ENCODE data around the gene CBX4. TPM values are rescaled to one million over a fixed set of nuclear protein-coding genes. Genes with fewer than 3 reads are reported as not detected.

The CBX4 gene
- polyA plus RNA-seq, 1 donor, result 9.5 TPM

GRCh38 chr17:79842656-79843473, 3.6 kb upstream of the CBX4 start:
- no peak for DNase-seq

- no peak for DNase-seq
Observed at GRCh38 chr17:79842136-79842655, 3.0 kb upstream of the CBX4 start.

DNA sequence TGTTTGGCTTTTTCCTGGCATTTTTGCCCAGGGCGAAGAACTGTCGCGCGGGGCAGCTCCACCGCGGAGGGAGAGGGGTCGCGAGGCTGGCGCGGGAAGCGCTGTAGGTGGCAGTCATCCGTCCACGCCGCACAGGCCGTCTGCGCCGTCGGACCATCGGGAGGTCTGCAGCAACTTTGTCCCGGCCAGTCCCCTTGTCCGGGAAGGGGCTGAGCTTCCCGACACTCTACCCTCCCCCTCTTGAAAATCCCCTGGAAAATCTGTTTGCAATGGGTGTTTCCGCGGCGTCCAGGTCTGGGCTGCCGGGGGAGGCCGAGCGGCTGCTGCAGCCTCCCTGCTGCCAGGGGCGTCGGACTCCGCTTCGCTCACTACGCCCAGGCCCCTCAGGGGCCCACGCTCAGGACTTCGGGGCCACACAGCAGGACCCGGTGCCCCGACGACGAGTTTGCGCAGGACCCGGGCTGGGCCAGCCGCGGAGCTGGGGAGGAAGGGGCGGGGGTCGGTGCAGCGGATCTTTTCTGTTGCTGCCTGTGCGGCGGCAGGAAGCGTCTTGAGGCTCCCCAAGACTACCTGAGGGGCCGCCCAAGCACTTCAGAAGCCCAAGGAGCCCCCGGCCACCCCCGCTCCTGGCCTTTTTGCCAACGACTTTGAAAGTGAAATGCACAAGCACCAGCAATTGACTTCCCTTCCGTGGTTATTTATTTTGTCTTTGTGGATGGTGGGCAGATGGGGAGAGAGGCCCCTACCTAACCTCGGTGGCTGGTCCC, 2.3 kb upstream of the CBX4 start:
- no peak for DNase-seq

GRCh38 chr17:79840989-79841286, 1.7 kb upstream of the CBX4 start:
- DNase-seq, result no peak

GRCh38 chr17:79840269-79840988, 1.2 kb upstream of the CBX4 start:
- no peak for DNase-seq

DNA sequence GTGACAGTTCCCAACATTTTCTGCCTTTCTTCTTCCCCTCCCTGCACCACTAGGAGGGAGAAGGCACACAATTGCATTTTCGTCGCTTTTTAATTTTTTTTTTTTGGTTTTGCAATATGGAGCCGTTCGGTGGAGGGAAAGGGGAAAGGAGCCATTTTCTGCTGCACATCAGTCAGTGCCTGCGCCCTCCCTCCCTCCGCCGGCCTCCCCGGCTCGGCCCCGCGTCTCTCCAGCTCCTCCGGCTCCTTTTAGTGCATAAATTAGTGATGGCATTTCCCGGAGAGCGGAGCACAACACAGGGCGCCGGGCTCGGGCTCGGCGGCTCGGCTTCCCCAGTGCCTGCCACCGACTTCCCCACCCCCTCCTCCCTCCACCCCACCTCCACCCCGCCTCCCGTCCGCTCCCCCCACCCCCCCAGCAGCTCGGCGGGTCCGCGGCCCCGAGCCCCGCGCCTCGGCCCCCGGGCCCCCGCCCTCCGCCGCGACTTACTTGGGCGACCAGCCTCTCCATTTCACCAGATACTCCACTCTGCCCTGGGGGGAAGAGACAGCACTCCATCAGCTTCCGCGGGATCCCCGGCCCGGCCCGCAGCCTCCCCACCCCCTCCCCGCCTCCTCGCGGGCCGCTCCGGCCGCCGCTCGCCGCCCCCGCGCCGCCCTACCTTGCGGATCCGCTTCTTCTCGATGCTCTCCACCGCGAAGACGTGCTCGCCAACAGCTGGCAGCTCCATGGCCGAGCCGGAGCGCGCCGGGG, 542 bp downstream of the CBX4 start:
- DNase-seq, result no peak

DNA sequence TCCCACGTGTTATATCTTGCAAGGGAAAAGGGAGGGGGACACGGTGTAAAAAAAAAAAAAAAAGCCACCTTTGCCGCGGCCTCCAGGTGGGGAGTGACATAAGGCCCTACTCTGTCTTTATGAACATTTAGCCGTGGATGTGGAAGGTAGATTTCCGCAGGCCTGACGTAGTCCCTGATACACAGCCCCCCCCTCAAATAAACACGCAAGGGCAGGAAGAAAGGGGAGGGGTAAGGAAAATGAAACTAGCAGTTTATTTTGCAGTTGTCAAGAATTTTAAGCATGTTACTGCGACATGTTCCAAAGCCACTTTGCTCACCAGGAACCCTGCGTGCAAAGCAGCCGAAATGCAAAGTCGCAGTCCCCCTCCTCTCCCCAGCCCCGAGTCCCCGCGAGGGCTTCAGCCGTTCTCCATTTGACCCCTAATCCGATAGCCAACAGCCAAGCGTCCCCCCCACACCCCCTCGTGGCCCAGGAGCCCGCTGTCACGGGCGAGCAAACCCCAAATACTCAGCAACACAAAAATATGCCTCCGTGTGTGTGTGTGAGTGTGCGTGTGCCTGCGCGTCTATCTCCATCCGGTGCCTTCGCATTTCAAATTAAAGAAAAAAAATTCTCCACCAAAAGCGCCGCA, 1.2 kb downstream of the CBX4 start:
- no peak for DNase-seq

- no peak for DNase-seq
Observed at GRCh38 chr17:79836972-79837887, 2.0 kb downstream of the CBX4 start.

GRCh38 chr17:79836510-79836971, 2.7 kb downstream of the CBX4 start:
- DNase-seq, result no peak

DNA sequence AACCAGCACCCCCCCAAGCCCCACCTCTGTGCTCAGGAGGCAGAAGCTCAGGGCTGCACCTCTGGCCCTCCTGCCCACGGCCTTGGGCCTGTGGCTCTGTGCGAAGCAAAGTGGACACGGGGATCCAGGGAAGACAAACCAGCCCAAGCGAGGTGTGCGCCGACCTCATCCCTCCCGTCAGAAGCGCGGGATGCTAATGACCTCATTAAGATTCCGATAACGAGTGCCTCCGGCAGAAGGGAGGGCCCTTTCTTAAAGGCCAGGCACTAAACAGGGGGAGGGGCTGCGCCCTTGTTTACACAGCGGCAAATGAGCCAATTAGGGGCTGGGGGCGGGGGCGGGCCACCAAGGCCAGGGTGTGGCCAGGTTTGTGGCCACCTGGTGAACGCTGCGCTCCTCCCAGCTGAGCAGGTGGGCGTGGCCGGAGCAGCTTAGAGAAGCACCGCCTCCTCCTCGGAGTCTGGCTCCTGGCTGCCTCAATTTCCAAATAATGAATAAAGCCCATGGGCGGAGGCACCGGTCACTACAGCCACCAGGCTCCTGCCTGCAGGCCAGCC, 3.2 kb downstream of the CBX4 start:
- no peak for DNase-seq

GRCh38 chr17:79835470-79835899, 3.8 kb downstream of the CBX4 start:
- no peak for DNase-seq

- no peak for DNase-seq
Observed at GRCh38 chr17:79834565-79835469, 4.4 kb downstream of the CBX4 start.

- DNase-seq, result no peak
Observed at GRCh38 chr17:79833744-79834564, 5.3 kb downstream of the CBX4 start.

GRCh38 chr17:79833110-79833450, 6.2 kb downstream of the CBX4 start:
- no peak for DNase-seq

DNA sequence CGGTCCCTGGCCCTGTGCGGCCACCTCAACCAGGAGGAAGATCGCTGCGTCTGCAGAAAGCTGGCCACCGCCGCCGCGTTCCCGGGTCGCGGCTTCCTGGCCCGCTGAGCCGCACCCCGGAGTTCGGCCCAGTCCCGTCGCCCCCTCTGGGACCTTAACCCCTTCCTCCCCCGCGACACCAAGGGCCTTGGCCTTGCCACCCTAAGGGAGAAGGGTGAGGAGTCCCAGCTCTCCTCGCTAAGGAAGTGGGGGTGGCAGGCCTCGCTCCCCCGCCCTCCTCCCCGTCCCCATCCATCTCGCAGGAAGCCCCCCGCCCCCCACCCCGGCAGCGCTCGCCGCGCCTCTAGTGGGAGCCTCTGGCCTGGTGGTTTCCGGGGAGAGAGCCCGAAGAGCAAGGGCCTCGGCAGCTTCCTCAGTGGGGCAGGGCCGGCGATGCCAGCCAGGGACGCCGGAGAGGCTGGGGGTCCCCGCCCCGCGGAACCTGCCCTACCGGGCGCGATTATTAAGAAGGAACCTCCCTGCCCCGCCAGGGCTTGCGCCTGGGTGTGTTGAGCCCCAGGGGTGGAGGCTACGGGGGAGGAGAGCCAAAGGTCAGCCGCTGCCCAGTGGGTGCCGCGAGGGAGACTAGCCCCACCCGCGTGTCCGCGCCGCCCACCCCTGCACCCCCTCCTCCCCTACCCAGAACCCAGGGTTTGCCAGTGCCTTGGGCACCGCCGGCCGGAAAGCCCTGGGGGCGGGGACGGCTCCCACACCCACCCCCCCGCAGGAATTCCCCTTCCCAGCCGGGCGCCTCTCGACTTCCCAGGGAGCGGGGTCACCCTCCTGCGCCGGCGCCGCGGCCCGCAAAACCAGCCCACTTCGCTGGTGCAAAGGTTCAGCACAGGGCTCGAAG, 6.8 kb downstream of the CBX4 start:
- DNase-seq, result no peak

DNA sequence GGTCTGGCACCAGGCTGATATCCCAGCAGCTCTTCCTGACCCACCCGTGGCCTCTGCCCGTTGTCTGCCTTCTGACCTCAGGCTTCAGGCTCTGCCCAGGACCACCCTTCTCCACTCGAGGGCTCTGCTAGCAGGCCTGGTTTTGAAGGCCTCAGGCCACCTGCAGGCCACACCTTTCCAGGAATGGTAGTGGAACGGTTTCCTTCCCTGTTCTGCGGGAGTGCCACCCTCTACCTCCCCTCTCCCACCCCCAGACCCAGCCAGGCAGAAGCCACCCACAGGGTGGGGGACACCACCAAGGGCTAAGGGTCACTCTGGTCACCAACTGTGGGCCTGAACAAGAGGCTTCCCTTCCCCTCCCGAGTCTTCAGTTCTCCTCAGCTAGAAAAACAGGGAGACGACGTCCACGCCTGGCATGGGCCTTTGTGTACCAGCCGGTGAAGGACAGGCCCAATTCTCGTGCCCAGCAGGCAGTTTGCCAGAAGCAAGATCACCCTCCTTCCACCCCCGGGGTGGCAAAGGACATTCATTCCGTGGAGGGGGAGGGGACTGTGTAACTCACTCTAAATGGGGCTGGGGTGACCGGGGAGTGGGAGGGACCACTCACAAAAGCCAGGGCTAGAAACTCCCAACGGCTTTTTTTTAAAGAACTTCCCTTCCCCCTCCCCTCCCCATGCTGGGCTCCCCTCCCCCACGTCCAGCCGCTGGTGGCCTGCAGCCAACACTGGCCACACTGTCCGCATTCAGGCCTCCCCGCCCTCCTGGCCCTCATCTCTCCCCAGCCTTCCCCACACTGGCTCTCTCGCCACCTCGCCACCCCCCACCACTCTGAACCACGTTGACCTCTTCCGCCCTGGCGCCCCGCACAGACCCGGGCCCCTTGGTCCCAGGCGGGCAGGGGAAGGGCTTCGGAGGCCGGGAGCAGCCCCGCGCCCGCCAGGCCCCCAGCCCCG, 7.7 kb downstream of the CBX4 start:
- no peak for DNase-seq
